Neural cell (in vitro differentiated cells): ENCODE data around the gene BCO1. TPM values are rescaled to one million over a fixed set of nuclear protein-coding genes. Genes with fewer than 3 reads are reported as not detected.

Experiments used
- H2AFZ ChIP-seq: fragments of 200-600, 300-800 bp; sonication (generic), shearing (Covaris generic); 2 replicates; pipeline ENCODE4 v1.6.0; 2014; ENCODE audit warnings: low read depth, mild to moderate bottlenecking, antibody characterized with exemption, low read length, moderate library complexity
- H3F3A ChIP-seq: fragments of 200-600 bp; shearing (Covaris generic); 2 replicates; pipeline ENCODE4 v1.6.1; 2016; ENCODE audit warnings: mild to moderate bottlenecking, moderate library complexity, mixed read lengths, antibody characterized with exemption, low read length; ENCODE audit not compliant: insufficient read depth, poor library complexity, severe bottlenecking
- H3K27ac ChIP-seq: fragments of 200-600, 300-800 bp; sonication (generic), shearing (Covaris generic); 2 replicates; pipeline ENCODE4 v1.5.1; 2014; ENCODE audit warnings: mild to moderate bottlenecking, low read length, moderate library complexity
- H3K27me3 ChIP-seq: fragments of 300-800, 200-600 bp; sonication (generic), shearing (Covaris generic); 2 replicates; pipeline ENCODE4 v1.6.0; 2014; ENCODE audit warnings: mild to moderate bottlenecking, low read depth, low read length, moderate library complexity; ENCODE audit not compliant: insufficient read depth
- H3K36me3 ChIP-seq: fragments of 300-800, 200-600 bp; sonication (generic), shearing (Covaris generic); 2 replicates; pipeline ENCODE4 v1.5.1; 2014; ENCODE audit warnings: mild to moderate bottlenecking, antibody characterized with exemption, low read length, moderate library complexity; ENCODE audit not compliant: insufficient read depth
- H3K4me2 ChIP-seq: fragments of 300-800, 200-600 bp; sonication (generic), shearing (Covaris generic); 2 replicates; pipeline ENCODE4 v1.6.0; 2014; ENCODE audit warnings: mild to moderate bottlenecking, low read length
- H3K4me3 ChIP-seq: fragments of 300-800, 200-600 bp; sonication (generic), shearing (Covaris generic); 2 replicates; pipeline ENCODE4 v1.5.1; 2014; ENCODE audit warnings: mild to moderate bottlenecking, low read length, moderate library complexity
- H3K79me2 ChIP-seq: fragments of 200-600 bp; shearing (Covaris generic); replicated peaks from 2 replicates; pipeline ENCODE4 v1.6.0; 2014; ENCODE audit warnings: mild to moderate bottlenecking, low read length, moderate library complexity; ENCODE audit not compliant: insufficient read depth
- H3K9ac ChIP-seq: fragments of 300-800, 200-600 bp; sonication (generic), shearing (Covaris generic); 2 replicates; pipeline ENCODE4 v1.6.1; 2016; ENCODE audit warnings: mild to moderate bottlenecking, low read length, mixed read lengths
- H3K9me2 ChIP-seq: fragments of 200-600 bp; shearing (Covaris generic); 2 replicates; pipeline ENCODE4 v1.6.1; 2016; ENCODE audit warnings: mild to moderate bottlenecking, low read length, mixed read lengths; ENCODE audit not compliant: insufficient read depth
- H3K9me3 ChIP-seq: fragments of 200-600, 300-800 bp; sonication (generic), shearing (Covaris generic); 2 replicates; pipeline ENCODE4 v1.6.1; 2016; ENCODE audit warnings: mild to moderate bottlenecking, mixed run types, low read length, moderate library complexity, mixed read lengths
- H4K20me1 ChIP-seq: fragments of 200-600 bp; shearing (Covaris generic); 2 replicates; pipeline ENCODE4 v1.6.1; 2016; ENCODE audit warnings: mild to moderate bottlenecking, mixed run types; ENCODE audit not compliant: insufficient read depth
- EP300 ChIP-seq: fragments of 450-650 bp; conservative IDR thresholded peaks from 2 replicates; pipeline ENCODE4 v1.6.1; 2014; ENCODE audit warnings: antibody characterized with exemption, mild to moderate bottlenecking, moderate library complexity; ENCODE audit not compliant: poor library complexity, severe bottlenecking
- EZH2 ChIP-seq: fragments of 200-600, 300-800 bp; shearing (Covaris generic), sonication (generic); IDR thresholded peaks from 2 replicates; pipeline ENCODE4 v1.6.1; 2014; ENCODE audit warnings: antibody characterized with exemption, low read length, borderline replicate concordance, mild to moderate bottlenecking; ENCODE audit not compliant: insufficient read depth, poor library complexity, severe bottlenecking
- MXI1 ChIP-seq: fragments of 450-650 bp; conservative IDR thresholded peaks from 2 replicates; pipeline ENCODE4 v1.6.1; 2014; ENCODE audit warnings: antibody characterized with exemption, mild to moderate bottlenecking; ENCODE audit not compliant: poor library complexity, severe bottlenecking
- POLR2AphosphoS5 ChIP-seq: IDR thresholded peaks from 2 replicates; pipeline ENCODE4 v1.6.1; 2012
- RAD21 ChIP-seq: fragments of 450-650 bp; conservative IDR thresholded peaks from 2 replicates; pipeline ENCODE4 v1.6.1; 2014; ENCODE audit warnings: antibody characterized with exemption, mild to moderate bottlenecking, moderate library complexity
- SMC3 ChIP-seq: fragments of 450-650 bp; conservative IDR thresholded peaks from 2 replicates; pipeline ENCODE4 v1.6.1; 2014; ENCODE audit warnings: antibody characterized with exemption, mild to moderate bottlenecking, moderate library complexity; ENCODE audit not compliant: poor library complexity
- TAF1 ChIP-seq: IDR thresholded peaks from 2 replicates; pipeline ENCODE4 v1.6.1; 2012; ENCODE audit warnings: low read depth
- polyA plus RNA-seq: library from polyadenylated mRNA; depleted of rRNA; stranded (reverse); fragments of >200 nt; gene quantifications from 2 replicates; pipeline ENCODE4 v1.2.3, GENCODE V29; 2014
- TF ChIP-seq, protein P1 (sequence below): IDR thresholded peaks from 2 replicates; pipeline ENCODE4 v1.6.1; 2012; ENCODE audit warnings: borderline replicate concordance
- TF ChIP-seq, protein P2 (sequence below): fragments of 450-650 bp; IDR thresholded peaks from 2 replicates; pipeline ENCODE4 v1.5.1; 2014; ENCODE audit warnings: antibody characterized with exemption, mild to moderate bottlenecking, moderate library complexity; ENCODE audit not compliant: poor library complexity, severe bottlenecking

The BCO1 gene
- polyA plus RNA-seq, 1 donor from 2014 or later: not detected

GRCh38 chr16:81321536-81321935, 83.0 kb downstream of the BCO1 start:
- no peaks in the 10 kb centered on the region for H4K20me1 ChIP-seq
- no peak overlapping the region for H3K27ac ChIP-seq
- no peaks in the 10 kb centered on the region for H3F3A ChIP-seq
- H3K4me2 ChIP-seq: no peak overlapping the region
- H3K9me3 ChIP-seq: no peaks in the 10 kb centered on the region
- TF ChIP-seq EZH2 (no peak), SMC3 (no peak), POLR2AphosphoS5 (no peak), EP300 (no peak), MXI1 (no peak), TAF1 (no peak), RAD21 (no peak)
- TF ChIP-seq, protein P1, sequence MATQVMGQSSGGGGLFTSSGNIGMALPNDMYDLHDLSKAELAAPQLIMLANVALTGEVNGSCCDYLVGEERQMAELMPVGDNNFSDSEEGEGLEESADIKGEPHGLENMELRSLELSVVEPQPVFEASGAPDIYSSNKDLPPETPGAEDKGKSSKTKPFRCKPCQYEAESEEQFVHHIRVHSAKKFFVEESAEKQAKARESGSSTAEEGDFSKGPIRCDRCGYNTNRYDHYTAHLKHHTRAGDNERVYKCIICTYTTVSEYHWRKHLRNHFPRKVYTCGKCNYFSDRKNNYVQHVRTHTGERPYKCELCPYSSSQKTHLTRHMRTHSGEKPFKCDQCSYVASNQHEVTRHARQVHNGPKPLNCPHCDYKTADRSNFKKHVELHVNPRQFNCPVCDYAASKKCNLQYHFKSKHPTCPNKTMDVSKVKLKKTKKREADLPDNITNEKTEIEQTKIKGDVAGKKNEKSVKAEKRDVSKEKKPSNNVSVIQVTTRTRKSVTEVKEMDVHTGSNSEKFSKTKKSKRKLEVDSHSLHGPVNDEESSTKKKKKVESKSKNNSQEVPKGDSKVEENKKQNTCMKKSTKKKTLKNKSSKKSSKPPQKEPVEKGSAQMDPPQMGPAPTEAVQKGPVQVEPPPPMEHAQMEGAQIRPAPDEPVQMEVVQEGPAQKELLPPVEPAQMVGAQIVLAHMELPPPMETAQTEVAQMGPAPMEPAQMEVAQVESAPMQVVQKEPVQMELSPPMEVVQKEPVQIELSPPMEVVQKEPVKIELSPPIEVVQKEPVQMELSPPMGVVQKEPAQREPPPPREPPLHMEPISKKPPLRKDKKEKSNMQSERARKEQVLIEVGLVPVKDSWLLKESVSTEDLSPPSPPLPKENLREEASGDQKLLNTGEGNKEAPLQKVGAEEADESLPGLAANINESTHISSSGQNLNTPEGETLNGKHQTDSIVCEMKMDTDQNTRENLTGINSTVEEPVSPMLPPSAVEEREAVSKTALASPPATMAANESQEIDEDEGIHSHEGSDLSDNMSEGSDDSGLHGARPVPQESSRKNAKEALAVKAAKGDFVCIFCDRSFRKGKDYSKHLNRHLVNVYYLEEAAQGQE: no peak
- TF ChIP-seq, protein P2, sequence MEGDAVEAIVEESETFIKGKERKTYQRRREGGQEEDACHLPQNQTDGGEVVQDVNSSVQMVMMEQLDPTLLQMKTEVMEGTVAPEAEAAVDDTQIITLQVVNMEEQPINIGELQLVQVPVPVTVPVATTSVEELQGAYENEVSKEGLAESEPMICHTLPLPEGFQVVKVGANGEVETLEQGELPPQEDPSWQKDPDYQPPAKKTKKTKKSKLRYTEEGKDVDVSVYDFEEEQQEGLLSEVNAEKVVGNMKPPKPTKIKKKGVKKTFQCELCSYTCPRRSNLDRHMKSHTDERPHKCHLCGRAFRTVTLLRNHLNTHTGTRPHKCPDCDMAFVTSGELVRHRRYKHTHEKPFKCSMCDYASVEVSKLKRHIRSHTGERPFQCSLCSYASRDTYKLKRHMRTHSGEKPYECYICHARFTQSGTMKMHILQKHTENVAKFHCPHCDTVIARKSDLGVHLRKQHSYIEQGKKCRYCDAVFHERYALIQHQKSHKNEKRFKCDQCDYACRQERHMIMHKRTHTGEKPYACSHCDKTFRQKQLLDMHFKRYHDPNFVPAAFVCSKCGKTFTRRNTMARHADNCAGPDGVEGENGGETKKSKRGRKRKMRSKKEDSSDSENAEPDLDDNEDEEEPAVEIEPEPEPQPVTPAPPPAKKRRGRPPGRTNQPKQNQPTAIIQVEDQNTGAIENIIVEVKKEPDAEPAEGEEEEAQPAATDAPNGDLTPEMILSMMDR: no peak
- no peak overlapping the region for H2AFZ ChIP-seq
- no peaks in the 10 kb centered on the region for H3K9me2 ChIP-seq
- no peak overlapping the region for H3K9ac ChIP-seq
- H3K79me2 ChIP-seq: peaks cover 24% of the 10 kb centered on the region
- no peaks in the 10 kb centered on the region for H3K27me3 ChIP-seq
- no peak overlapping the region for H3K4me3 ChIP-seq
- H3K36me3 ChIP-seq: no peaks in the 10 kb centered on the region

GRCh38 chr16:81324808-81325207, 86.3 kb downstream of the BCO1 start:
- Histone ChIP-seq H3K79me2 (peaks cover 6% of the 10 kb centered on the region), H4K20me1 (no peaks in the 10 kb centered on the region), H3K36me3 (no peaks in the 10 kb centered on the region), H2AFZ (no peak overlapping the region), H3K9ac (no peak overlapping the region), H3K27ac (no peak overlapping the region), H3F3A (no peaks in the 10 kb centered on the region), H3K4me3 (no peak overlapping the region), H3K27me3 (no peaks in the 10 kb centered on the region), H3K9me3 (no peaks in the 10 kb centered on the region), H3K4me2 (no peak overlapping the region), H3K9me2 (no peaks in the 10 kb centered on the region)
- no peak for TF ChIP-seq TAF1
- TF ChIP-seq SMC3: no peak

DNA sequence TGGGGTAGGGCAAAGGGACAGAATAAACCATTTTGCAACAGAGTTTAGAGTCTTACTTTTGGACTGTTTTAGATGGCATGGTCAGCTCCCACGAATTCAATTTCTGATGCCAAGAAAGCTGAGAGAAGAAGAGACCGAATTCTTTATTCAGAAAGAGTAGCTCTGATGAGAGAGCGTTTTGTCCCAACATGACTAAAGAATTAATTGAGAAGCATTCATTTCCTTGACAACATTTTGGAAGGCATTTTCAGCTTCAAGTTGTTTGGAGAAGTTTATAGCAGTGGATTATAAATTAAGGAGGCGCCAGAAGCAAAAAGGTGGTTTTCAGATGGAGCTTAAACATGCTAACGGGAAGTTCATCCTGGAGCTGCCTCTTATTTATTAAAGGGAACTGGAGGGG, 88.5 kb downstream of the BCO1 start:
- no peak overlapping the region for H3K4me3 ChIP-seq

More for the DNA sequence above, 88.5 kb downstream of the BCO1 start:
- H3K9me3 ChIP-seq: no peaks in the 10 kb centered on the region
- no peaks in the 10 kb centered on the region for H3K79me2 ChIP-seq
- no peaks in the 10 kb centered on the region for H3F3A ChIP-seq
- H3K9me2 ChIP-seq: no peaks in the 10 kb centered on the region
- H3K4me2 ChIP-seq: no peak overlapping the region
- no peaks in the 10 kb centered on the region for H3K27me3 ChIP-seq
- TF ChIP-seq EZH2 (no peak), SMC3 (no peak), POLR2AphosphoS5 (no peak), TAF1 (no peak), RAD21 (no peak), EP300 (no peak), MXI1 (no peak)
- TF ChIP-seq, protein P1: no peak
- TF ChIP-seq, protein P2: no peak
- no peaks in the 10 kb centered on the region for H4K20me1 ChIP-seq
- no peak overlapping the region for H3K27ac ChIP-seq
- H3K36me3 ChIP-seq: no peaks in the 10 kb centered on the region
- H3K9ac ChIP-seq: no peak overlapping the region
- H2AFZ ChIP-seq: no peak overlapping the region
